Erythroblast (primary cell): ENCODE measurements around the gene ARL16.

Experiments used
- GATA1 ChIP-seq: IDR thresholded peaks from 2 replicates; pipeline ENCODE4 v1.6.1; 2011; ENCODE audit warnings: low read depth, mild to moderate bottlenecking, control low read depth, low read length, moderate library complexity
- POLR2A ChIP-seq: IDR thresholded peaks from 2 replicates; pipeline ENCODE4 v1.6.1; 2011; ENCODE audit warnings: mild to moderate bottlenecking, low read length

GRCh38 chr17:81701288-81702071 lies 17.9 kb upstream of the ARL16 start:
- TF ChIP-seq POLR2A (no peak), GATA1 (no peak)
